COLO829 (cell line): ENCODE data around the gene EPG5.
A peak's percentile ranks its signal among the peaks of the same experiment; 100 is the strongest.
"Not testable (repeated sequence)": the region's sequence is repeated elsewhere in the genome, so short reads cannot be mapped to it uniquely, and the experiment has no call there.

ENCODE experiments used
- DNase-seq: peaks from one replicate; pipeline ENCODE4 v3.0.0; 2012; ENCODE audit warnings: low spot score

The EPG5 gene

DNA sequence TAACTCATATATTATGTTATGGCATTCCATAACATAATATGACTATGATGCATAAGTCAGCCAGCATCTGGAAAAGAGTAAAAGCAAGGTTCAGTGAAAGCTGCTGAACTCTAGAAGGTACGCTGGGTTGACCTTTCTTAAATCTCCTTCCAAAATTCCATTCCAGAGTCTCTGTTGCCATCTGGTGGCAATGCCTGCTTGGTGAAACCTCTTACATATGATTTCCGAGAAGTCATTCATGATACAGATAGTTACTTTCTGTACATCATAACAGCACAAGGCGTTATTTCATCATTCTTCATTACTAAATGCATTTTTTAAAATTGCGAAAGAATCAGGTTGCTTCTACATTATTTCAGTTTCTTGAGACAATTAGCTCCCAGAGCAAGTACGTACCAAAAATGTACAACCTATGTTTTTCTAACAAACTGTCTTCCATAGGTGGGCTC, 7.0 kb upstream of the EPG5 start:
- DNase-seq, result peak; percentile 43

DNA sequence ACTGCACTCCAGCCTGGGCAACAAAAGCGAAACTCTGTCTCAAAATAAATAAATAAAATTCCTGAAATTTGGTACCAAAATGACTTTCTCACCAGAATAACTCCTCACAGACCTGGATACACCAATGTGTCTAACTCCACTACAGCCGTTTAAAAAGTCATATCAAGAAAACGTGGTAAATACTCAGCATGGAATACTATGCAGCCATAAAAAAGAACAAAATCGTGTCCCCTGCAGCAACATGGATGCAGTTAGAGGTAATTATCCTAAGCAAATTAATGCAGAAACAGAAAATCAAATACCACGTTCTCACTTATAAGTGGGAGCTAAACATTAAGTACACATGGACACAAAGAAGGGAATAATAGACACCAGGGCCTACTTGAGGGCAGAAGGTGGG, 2.2 kb downstream of the EPG5 start:
- not testable (repeated sequence) for DNase-seq

DNA sequence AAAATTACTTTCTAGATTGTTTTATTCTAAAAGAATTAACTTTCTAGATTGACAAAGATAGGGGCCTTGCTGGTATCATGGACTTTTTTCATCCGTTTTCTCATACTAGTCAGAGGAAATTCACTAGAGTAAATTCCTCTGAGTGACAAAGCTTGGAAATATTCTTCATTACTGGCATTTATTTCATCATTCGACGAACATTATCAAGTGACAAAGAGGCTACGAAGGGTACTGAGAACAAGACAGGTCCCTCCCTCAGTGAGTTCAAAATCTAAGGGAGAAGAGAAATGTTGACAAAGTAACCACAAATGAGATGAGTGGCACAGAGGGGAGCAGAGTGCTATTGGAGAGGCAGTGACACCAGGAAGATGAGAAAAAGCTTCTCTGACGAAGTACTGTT, 4.3 kb downstream of the EPG5 start:
- no peak for DNase-seq

- DNase-seq, result peak; percentile 19
These were observed 4.7 kb downstream of the EPG5 start for GRCh38 chr18:45962461-45962860.

- not testable (repeated sequence) for DNase-seq
These were observed 7.6 kb downstream of the EPG5 start for GRCh38 chr18:45959484-45959883.

DNA sequence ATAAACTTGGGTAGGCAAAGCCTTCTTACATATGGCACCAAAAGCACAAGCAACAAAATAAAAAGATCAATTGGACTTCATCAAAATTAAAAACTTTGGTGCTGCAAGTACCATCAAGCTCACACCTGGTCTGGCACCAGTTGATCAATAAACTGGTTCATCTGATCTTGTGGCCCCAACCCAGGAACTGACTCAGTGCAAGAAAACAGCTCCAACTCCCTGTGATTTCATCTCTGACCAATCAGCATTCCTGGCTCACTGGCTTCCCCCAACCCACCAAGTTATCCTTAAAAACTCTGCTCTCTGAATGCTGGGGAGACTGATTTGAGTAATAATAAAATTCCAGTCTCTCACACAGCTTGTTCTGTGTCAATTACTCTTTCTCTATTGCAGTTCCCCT, 8.4 kb downstream of the EPG5 start:
- no peak for DNase-seq

DNA sequence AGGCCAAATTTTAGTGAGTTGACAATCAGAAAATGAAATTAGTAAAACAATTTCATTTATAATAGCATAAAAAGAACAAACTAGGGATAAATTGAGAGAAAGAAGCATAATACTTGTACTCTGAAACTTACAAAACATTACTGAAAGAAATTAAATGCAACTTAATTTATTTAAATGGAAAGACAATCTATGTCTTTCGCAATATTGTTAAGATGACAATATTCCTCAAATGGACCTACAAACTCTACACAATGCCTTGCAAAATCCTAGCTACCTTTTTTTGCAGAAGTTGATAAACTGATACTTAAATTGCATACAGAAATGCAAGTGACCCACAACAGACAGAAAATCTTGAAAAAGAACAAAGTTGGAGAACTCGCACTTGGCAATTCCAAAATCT, 9.1 kb downstream of the EPG5 start:
- DNase-seq, result no peak

- no peak for DNase-seq
These were observed 10.0 kb downstream of the EPG5 start for GRCh38 chr18:45957100-45957499.

DNA sequence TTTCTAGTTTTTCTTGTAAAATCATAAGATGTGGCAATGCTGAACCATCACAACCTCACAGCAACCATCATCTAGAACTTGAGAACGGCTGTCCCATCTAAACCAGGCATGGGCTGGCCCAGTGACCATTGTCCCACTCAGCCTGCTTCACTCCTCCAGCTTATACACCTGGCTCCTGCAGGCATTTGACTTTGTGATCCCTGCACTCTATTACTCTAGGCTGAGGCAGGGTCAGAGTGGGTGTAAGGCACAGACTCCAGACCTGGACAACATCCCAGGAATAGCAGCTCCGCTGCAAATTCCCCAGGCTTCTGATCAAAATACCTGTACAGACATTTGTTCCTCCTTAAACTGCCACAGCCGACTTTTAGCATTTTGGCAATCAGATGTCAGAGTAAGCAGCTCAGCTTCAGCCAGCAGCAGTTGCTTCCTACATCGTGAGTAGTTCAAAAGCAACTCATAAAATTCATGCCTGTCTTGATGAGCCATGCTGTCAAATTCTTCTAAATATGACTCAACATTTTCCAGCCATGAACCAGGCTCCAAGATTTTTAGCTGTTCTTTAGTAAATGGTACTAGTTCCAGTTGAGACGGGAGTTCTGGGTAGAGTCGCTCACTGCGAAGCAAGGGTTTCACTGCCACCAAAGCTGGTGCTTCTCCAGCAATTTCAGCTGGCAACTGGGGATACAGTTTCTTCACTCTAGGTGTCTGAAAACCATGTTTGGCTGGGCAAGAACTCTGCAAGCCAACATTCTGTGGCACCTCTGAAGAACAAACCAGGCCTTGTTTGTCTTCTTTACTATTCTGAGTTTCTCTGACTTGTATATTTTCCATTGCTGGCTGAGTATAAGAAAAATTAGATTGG, 12.8 kb downstream of the EPG5 start:
- no peak for DNase-seq

DNA sequence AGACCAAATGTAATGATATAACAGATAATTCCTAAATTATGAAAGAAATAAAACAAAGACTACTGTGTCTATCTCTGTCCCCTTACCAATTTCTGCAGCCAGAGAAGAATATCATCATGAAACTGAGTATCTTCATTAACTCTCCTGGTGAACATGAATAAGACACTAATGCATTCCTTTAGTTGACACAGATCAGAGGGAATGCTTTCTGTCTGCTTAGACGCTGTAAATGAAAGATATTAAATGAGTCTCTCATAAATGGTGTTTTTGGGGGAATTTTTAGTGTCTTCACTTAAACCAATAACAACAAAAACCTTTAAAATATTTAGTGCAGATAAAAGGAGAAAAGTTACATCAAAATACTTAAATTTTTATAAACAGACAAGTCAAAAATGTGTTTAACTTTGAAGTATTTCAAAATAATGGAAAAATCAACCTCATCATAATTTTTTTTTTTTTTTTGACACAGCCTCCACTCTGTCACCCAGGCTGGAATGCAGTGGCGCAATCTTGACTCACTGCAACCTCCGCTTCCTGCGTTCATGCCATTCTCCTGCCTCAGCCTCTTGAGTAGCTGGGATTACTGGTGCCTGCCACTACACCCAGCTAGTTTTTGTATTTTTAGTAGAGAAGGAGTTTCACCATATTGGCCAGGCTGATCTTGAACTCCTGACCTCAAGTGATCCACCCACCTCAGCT, 16.0 kb downstream of the EPG5 start:
- DNase-seq, result no peak

GRCh38 chr18:45945669-45946068, 21.5 kb downstream of the EPG5 start:
- no peak for DNase-seq

- no peak for DNase-seq
These were observed 26.4 kb downstream of the EPG5 start for GRCh38 chr18:45940724-45941123.

GRCh38 chr18:45939236-45939635, 27.9 kb downstream of the EPG5 start:
- DNase-seq, result no peak

GRCh38 chr18:45938488-45938935, 28.6 kb downstream of the EPG5 start:
- no peak for DNase-seq

DNA sequence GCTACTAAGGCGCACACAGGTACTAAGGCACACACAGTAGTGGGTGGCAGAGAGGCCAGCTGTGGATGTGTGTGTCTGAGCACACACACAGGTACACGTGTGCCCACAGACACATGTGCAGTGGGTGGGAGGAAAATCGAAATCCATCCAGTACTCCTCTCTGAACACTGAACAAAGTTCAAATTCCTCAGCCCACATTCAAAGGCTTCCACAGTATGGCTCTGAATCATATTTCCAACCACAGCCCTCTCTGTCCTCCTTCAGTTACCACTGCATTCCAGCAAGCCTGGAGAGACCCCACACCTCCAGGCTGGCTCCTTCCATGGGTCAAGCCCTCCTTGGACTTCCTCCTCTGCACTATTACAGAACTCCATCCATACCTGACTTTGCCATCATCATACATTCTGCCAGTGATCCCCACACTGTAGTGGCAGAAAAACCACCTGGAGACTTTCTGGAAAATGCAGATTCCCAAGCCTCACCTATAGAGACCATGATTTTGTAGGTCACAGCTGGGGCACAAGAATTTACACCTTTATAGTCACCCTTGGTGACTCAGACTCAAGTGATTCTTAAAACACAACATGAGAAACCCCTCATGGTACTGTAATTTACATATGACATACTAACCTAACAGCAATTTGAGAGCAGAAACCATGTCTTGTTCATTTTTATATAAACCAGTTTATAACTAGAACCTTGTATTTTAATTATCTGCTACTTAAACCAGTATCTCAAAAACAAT, 31.4 kb downstream of the EPG5 start:
- DNase-seq, result no peak

DNA sequence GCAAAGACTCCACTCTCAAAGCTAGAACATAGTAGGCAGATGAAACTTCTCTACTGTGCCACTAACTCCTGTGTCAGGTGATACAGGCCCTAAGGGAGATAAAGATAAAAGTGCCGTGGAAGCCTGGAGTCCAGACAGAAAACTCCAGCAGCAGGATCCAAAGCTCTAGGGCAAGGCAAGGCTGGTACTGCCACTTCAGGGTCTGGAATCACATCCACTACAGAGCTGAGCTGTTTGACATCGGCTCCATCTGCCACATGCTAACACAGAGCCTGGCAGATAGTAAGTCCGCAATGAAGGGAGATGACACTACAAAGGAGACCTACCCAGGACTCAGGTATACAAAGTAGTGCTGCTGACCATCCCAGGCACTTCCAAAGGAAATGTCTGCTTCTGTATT, 34.4 kb downstream of the EPG5 start:
- no peak for DNase-seq

DNA sequence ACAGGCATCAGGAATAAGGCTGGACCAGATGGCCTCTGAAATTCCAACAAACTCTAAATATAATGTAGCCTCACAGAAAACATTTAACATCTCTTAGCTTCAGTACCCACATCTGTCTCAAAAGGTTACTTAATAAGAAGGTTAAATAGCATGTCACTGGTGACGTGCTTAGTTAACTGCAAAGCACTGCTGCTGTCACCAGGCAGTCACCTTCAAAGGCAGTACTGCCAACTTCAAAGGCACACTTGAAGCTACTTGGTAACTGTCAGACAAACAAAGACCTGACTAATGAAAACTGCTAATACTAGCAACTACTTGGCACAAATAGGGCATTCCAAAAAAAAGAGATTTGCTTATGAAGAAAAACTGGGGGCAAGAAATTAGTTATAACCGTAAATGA, 36.2 kb downstream of the EPG5 start:
- no peak for DNase-seq

GRCh38 chr18:45926691-45927090, 40.4 kb downstream of the EPG5 start:
- DNase-seq, result no peak

DNA sequence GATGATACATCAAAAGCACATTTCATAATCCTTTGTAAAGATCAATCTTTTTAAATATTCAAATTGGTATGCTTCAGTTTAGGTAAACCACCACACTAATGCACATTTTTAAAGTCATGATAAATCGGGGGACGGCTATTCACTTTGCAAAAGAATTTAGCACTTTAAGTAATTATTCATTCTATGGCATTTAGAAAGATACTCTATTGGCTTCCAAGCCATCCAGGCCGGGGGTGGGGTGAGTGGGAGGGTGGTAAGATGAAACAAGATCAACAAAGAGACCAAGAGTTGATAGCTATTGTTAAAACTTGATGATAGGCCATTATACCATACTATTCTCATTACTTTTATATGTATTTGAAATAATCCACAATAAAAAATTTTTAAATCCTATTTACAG, 41.0 kb downstream of the EPG5 start:
- DNase-seq, result no peak

DNA sequence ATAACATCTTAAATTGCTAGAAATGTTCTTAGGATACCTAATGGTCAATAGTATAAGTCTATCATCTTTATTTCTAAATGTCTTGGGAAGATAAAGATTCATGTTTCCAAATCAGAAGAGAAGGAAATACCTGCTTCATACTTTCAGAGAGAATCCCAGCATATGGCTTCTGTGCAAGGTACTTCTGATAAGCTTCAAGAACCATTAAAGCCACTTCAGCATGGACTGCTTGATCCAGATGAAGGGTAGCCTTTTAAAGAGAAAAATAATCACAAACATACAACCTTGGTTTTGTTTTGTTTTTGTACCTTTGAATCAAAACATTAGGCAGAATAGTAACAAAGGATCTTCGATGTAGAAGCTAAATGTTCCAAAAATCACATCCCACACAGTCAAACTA, 44.0 kb downstream of the EPG5 start:
- no peak for DNase-seq

GRCh38 chr18:45920367-45920766, 46.8 kb downstream of the EPG5 start:
- DNase-seq, result peak; percentile 76

GRCh38 chr18:45916302-45916701, 50.8 kb downstream of the EPG5 start:
- no peak for DNase-seq

- no peak for DNase-seq
These were observed 53.9 kb downstream of the EPG5 start for GRCh38 chr18:45913276-45913675.
